ENCODE measurements around the gene PCNX2.
"Not testable (repeated sequence)": the region's sequence is repeated elsewhere in the genome, so short reads cannot be mapped to it uniquely, and the experiment has no call there.

PCNX2 gene

DNA sequence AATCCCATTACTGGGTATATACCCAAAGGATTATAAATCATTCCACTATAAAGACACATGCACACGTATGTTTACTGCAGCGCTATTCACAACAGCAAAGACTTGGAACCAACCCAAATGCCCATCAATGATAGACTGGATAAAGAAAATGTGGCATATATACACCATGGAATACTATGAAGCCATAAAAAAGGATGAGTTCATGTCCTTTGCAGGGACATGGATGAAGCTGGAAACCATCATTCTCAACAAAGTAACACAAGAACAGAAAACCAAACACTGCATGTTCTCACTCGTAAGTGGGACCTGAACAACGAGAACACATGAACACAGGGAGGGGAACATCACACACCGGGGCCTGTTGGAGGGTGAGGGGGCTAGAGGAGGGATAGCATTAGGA is 291.9 kb downstream of the PCNX2 start:
- not testable (repeated sequence) for DNase-seq

DNA sequence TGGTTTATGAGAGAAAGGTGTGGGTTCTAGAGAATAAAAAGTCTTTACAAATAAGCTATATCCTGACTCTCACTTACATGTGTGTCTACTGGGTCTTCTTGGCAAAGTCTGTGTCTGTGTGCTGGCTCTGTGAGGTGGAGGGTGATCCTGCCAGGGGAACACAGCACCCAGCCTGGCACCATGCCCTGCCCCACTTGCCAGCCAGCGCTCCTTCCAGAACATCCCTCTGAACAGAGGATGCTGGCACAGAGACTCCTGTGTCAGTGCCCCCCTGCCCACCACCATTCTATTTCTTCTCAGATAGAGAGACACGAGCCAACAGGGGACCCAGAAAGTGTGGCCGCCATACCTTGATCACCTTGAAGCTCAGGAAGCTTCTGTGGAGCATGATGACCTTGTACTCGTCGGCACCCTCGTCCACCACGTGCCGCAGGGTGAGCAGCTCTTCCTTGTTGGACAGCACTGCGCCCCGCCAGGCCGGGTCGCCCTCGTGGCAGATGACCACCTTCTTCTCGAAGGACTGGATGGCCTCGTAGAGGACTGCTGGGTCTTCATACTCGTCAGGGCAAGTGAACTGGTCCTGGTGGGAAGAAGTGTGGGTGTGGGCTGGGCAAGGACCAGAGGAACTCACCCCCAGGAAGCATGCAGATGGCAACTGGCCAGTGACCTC is 295.4 kb downstream of the PCNX2 start:
- DNase-seq, result no peak

- no peak for DNase-seq
These were observed 296.9 kb downstream of the PCNX2 start for GRCh38 chr1:232998646-232999045.

DNA sequence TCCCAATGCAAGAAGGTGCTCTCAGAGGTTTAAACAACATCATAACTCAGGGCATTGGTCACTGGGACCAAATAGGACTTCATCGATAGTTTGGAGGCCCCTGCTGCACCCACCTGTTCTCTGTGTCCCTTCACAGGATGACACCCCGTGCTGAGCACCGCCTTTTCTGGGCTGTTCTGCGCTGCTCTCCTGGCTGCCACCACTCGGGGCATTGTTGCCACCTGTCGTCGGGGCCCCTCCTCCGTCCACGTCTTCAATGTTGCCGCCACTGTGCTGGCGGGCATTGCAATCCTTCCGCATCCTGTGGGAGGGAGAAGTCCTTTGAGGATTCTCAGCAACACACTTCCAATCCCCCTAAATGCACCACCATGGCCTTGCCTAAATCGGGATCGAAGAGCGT is 297.4 kb downstream of the PCNX2 start:
- DNase-seq, result no peak

- DNase-seq, result no peak
These were observed 299.4 kb downstream of the PCNX2 start for GRCh38 chr1:232996143-232996542.

GRCh38 chr1:232995189-232995588 is 300.3 kb downstream of the PCNX2 start:
- no peak for DNase-seq

GRCh38 chr1:232993555-232993954 is 302.0 kb downstream of the PCNX2 start:
- DNase-seq, result no peak

- no peak for DNase-seq
These were observed 303.3 kb downstream of the PCNX2 start for GRCh38 chr1:232992227-232992626.

- DNase-seq, result no peak
These were observed 304.3 kb downstream of the PCNX2 start for GRCh38 chr1:232991238-232991637.

DNA sequence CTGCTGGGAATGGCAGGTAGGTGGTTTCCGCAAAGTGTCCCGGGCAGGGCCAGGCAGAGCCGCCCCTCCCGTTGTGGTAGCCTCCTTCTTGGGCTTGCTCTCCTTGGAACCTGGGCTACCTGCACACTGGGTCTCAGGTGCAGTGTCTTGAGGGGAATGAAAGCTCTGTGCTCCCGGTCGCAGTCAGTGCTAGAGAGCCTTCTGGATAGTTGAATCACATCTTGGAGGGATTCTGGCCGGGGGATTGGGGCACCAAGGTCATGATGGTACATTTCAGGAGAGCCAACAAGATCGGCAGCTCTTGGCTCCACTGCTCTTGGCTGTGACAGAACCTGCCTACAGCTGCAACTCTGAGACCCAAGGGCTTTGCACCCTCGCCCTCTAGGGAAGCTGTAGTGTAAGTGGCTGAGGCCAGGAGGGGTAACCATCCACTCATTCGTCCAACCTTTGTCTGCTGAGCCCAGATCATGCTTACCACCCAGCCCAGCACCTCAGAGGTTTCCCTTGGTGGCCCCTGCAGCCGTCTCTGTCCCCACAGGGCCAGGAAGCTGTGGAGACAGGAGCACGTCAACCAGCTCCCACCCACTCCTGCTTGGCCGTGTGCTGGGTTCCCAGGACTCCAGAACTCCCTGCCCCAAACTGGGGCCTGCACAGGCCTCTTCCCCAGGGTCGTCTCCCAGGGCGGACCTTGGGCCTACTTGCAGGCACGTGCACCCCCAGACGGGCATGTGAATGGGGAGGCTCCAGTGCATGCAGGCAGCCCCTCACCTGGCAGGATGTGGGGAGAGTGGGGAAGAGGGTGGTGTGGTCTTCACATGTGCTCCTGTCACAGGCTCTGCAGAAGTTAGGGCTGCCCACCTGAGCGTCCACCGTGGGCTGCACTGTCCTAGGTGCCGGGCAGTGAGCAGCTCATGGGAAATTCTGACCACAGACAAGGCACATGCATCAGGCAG is 305.1 kb downstream of the PCNX2 start:
- no peak for DNase-seq

- DNase-seq, result no peak
These were observed 306.9 kb downstream of the PCNX2 start for GRCh38 chr1:232988572-232989040.

GRCh38 chr1:232987774-232988140 is 307.8 kb downstream of the PCNX2 start:
- no peak for DNase-seq

DNA sequence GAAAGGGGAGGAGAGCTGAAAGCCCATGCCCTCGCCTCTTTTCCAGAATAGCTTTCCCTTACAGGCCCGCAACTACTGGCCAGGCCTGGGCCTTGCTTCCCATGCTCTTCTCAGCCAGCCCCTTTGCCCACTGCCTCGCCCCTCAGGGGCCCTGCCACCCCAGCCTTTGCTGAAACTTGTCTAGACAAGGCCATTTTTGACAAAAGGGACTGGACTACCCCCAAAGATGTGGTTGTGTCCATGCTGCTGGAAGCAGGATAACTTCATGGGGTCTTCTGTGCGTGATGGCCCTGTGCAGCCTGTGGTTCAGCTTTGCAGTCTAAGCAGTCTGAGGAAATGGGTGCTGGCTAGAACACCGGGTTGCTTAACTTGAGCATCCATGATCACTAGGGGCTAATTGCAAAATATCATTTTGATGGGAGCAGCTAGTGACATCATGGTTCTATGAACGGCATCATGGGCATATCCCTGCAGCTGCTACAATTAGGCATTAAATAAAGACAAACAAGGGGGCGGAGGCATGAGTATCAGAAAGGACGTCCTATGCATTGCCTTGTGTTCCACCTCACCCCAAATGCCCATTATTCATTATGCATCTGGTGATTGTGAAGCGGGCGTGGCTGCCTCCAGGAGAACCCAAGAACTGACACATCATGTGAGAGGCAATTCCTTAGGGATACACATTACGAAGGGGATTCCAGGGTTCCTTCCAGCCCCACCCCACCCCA is 308.3 kb downstream of the PCNX2 start:
- DNase-seq, result no peak

DNA sequence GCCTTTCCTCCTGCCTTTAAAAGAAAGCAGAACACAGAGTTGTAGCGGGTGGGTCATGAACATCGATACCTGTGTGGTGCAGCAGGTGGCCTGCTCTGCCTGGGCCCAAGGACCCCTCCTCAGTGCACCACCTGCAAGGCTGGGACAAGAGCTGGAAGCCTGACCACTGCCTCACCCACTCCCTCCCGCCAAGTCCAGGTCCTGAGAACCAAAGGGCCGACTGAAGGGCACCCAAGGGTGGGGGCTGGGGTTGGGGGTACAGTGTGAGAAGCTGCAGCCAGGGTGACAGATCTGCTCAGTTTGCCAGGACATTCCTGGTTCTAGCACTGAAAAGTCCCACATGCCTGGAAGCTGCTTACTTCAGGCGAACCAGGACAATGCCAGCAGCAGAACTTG is 309.0 kb downstream of the PCNX2 start:
- DNase-seq, result no peak

DNA sequence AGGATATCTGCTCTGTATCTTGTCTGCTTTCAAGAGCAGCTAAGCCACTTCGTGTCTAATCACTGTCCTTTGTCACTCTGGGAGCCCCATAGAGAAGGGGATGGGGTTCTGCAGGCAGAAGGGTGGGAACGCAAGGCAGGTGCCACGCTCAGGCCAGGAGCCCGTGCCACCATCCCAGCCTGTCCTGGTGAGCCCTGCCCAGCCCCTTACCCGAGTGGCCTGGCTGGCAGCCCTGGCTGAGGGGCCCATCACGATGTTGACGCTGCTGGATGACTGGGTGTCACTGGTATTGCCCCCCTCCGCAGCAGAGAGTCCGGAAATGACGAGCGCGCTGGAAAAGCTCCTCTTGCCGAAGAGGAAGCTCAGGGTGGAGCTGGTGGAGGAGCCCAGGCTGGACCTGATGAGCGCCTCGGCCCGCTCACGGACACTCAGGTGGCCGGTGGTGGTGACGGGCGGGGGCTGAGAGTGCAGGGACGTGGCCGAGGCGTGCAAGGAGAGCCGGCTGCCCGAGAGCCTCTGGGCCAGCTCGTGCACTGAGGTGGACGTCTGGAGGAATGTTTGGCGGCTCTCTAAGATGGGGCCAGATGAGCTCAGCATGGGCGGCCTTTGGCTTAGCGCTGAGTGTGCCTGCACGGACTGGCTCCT is 309.5 kb downstream of the PCNX2 start:
- DNase-seq, result no peak

GRCh38 chr1:232984577-232985425 is 310.7 kb downstream of the PCNX2 start:
- DNase-seq, result no peak

DNA sequence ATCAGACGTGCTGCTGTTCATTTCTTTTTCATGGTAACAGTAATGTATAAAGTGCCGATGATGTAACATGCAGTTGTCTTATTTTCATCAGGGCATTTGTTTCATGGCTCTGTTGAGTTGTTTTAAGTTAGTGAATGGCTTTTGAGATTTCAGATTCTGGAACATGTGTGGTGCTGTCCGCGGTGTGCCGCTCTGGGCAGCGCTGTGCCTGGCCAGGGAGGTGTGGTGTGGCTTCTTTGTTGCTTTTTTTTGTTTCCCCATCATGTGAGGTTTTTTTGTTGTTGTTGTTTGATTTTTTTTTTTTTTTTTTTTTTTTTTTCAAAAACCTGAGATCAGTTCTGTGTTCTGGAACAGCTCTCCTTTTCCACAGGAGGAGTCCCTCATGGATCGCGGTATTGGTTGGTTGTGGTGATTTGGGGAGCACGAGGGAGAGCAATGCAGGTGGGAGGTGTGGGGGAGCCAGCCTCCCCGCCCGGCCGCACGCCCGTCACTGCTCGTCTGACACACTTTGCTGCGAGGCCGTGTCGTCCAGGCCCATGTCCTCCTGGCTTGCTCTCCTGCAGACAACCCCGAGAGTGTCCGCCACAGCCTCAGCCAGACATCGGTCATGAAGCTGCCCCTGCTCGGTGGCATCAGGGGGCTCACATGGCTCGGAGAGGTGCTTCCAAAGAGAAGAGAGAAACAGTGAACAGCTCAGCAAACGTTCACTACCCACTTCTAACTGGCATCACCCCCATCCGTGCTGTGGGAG is 311.5 kb downstream of the PCNX2 start:
- DNase-seq, result no peak

DNA sequence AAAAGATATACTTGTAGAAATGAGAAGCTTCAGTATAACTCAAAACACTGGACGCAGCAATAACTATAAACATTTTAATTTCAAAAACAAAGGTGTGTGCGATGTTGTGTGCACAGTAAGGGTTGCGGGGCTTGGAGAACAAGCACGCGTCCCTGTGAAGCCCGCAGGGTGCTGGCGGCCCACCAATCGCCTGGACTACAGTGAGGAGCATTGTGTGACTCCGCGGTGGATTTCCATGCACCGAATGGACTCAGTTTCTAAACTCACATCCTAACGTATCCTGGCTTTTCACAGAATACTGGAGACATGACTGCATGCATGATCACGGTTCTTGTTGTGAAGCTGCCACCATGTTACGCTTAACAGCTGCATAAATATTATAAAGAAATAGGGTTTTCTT is 312.1 kb downstream of the PCNX2 start:
- no peak for DNase-seq

GRCh38 chr1:232982238-232982944 is 313.1 kb downstream of the PCNX2 start:
- DNase-seq, result no peak

DNA sequence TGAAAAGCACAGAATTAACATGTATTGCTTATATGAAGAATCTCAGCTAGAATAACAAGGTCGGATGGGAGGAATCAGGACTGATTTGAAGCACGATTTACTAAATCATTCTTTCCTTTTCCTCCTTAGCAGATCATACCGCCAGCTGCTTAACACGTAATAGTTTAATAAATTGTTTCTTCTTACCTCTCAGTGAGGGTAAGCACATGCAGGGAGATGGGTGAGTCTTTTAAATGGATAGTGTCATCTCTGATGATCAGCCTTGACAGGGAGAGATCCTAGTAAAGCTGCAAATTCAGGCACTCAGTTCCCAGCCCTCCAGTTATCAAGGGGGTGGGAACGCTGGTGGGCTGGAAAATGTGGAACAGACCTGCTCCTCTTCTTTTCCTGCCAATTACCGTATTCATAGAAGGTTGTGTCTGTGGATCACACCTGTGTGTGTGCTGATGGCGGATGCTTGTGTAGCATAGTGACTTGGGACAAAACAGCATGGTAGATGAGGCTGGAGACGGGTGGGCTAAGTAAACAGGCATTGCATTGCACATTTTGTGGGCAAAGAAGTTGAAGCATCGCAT is 314.5 kb downstream of the PCNX2 start:
- no peak for DNase-seq

Measured in CD4-positive, alpha-beta T cell treated with Interleukin-15 for 1 hour (primary cell).